ENCODE results near the gene TFEB. TPM values are rescaled to one million over a fixed set of nuclear protein-coding genes. Genes with fewer than 3 reads are reported as not detected.

TFEB gene

GRCh38 chr6:41635365-41635764 lies 100.0 kb downstream of the TFEB start:
- H3K4me2 ChIP-seq (ENCODE audit: low read length, poor library complexity, severe bottlenecking), result no peak overlapping the region
- peak overlapping the region; percentile 66 for H4K8ac ChIP-seq (ENCODE audit: low read length)
- DNase-seq, result no peak
- H3K4me1 ChIP-seq (ENCODE audit: control insufficient read depth, insufficient read depth, low read depth, low read length), result peaks cover 33% of the 10 kb centered on the region
- peaks cover 0 to 95% of the 10 kb centered on the region in 2 experiments for H3K27me3 ChIP-seq (ENCODE audit: control insufficient read depth in 1 of 2, insufficient read depth in 1 of 2, low read length in 2 of 2)
- H2BK120ac ChIP-seq (ENCODE audit: low read depth, low read length), result peak overlapping the region; percentile 11
- peak overlapping the region; percentile 16 to 66 for H3K18ac ChIP-seq (ENCODE audit: low read depth in 1 of 2, low read length in 2 of 2)
- H4K91ac ChIP-seq (ENCODE audit: low read length), result peak overlapping the region; percentile 80
- no peak overlapping the region for H3K9ac ChIP-seq (ENCODE audit: low read length)
- peak overlapping the region; percentile 62 to 64 for H3K4ac ChIP-seq (ENCODE audit: low read depth in 1 of 2, low read length in 2 of 2)
- H2BK5ac ChIP-seq (ENCODE audit: low read depth, low read length, poor library complexity, severe bottlenecking), result no peak overlapping the region
- H3K79me1 ChIP-seq (replicated peaks; ENCODE audit: low read length, poor library complexity, severe bottlenecking), result peaks cover 2% of the 10 kb centered on the region
- no peaks in the 10 kb centered on the region for H3K9me3 ChIP-seq (ENCODE audit: control insufficient read depth, low read length)
- H2AK5ac ChIP-seq (ENCODE audit: low read length, severe bottlenecking), result peak overlapping the region; percentile 80
- H3K14ac ChIP-seq (ENCODE audit: low read length in 2 of 2), result peak overlapping the region in 1 of 2 experiments; percentile 19
- H2AFZ ChIP-seq (ENCODE audit: low read depth, low read length), result no peak overlapping the region
- H3K23ac ChIP-seq (ENCODE audit: low read length in 2 of 2), result no peak overlapping the region
- H2BK15ac ChIP-seq (ENCODE audit: low read depth, poor library complexity, severe bottlenecking), result peak overlapping the region; percentile 92
- 90% methylated on average over 6 of the region's 6 CpGs for WGBS
- H2BK12ac ChIP-seq (ENCODE audit: low read length in 2 of 2), result peak overlapping the region; percentile 71 to 91
- H3K4me3 ChIP-seq (ENCODE audit: insufficient read depth in 1 of 2, low read depth in 1 of 2, low read length in 2 of 2), result no peak overlapping the region
- H3K27ac ChIP-seq (ENCODE audit: low read length, poor library complexity, severe bottlenecking), result no peak overlapping the region
- H3K36me3 ChIP-seq (ENCODE audit: control insufficient read depth in 1 of 2, insufficient read depth in 2 of 2, low read depth in 1 of 2, low read length in 2 of 2), result peaks cover 0 to 2% of the 10 kb centered on the region in 2 experiments

- peak overlapping the region; percentile 51 for H4K8ac ChIP-seq (ENCODE audit: low read length)
- no peak overlapping the region for H2BK5ac ChIP-seq (ENCODE audit: low read depth, low read length, poor library complexity, severe bottlenecking)
- H3K4me1 ChIP-seq (ENCODE audit: control insufficient read depth, insufficient read depth, low read depth, low read length), result peaks cover 28% of the 10 kb centered on the region
- H3K9me3 ChIP-seq (ENCODE audit: control insufficient read depth, low read length), result no peaks in the 10 kb centered on the region
- H3K14ac ChIP-seq (ENCODE audit: low read length in 2 of 2), result no peak overlapping the region
- H3K4ac ChIP-seq (ENCODE audit: low read depth in 1 of 2, low read length in 2 of 2), result peak overlapping the region in 1 of 2 experiments; percentile 35
- H4K91ac ChIP-seq (ENCODE audit: low read length), result peak overlapping the region; percentile 4
- whole genome bisulfite sequencing, result 1% methylated on average over 4 of the region's 4 CpGs
- H3K27me3 ChIP-seq (ENCODE audit: control insufficient read depth in 1 of 2, insufficient read depth in 1 of 2, low read length in 2 of 2), result peaks cover 0 to 94% of the 10 kb centered on the region in 2 experiments
- no peak overlapping the region for H2AFZ ChIP-seq (ENCODE audit: low read depth, low read length)
- peaks cover 2% of the 10 kb centered on the region for H3K79me1 ChIP-seq (replicated peaks; ENCODE audit: low read length, poor library complexity, severe bottlenecking)
- peak overlapping the region; percentile 3 to 40 for H3K18ac ChIP-seq (ENCODE audit: low read depth in 1 of 2, low read length in 2 of 2)
- no peak overlapping the region for H3K23ac ChIP-seq (ENCODE audit: low read length in 2 of 2)
- peak overlapping the region; percentile 40 to 79 for H2BK12ac ChIP-seq (ENCODE audit: low read length in 2 of 2)
- no peak overlapping the region for H3K9ac ChIP-seq (ENCODE audit: low read length)
- H2AK5ac ChIP-seq (ENCODE audit: low read length, severe bottlenecking), result no peak overlapping the region
- peak overlapping the region; percentile 11 for H2BK120ac ChIP-seq (ENCODE audit: low read depth, low read length)
- peak overlapping the region; percentile 17 for H3K27ac ChIP-seq (ENCODE audit: low read length, poor library complexity, severe bottlenecking)
- H2BK15ac ChIP-seq (ENCODE audit: low read depth, poor library complexity, severe bottlenecking), result peak overlapping the region; percentile 62
- peak; percentile 63 for DNase-seq
- no peak overlapping the region for H3K4me2 ChIP-seq (ENCODE audit: low read length, poor library complexity, severe bottlenecking)
- no peaks in the 10 kb centered on the region for H3K36me3 ChIP-seq (ENCODE audit: control insufficient read depth in 1 of 2, insufficient read depth in 2 of 2, low read depth in 1 of 2, low read length in 2 of 2)
- no peak overlapping the region for H3K4me3 ChIP-seq (ENCODE audit: insufficient read depth in 1 of 2, low read depth in 1 of 2, low read length in 2 of 2)
Observed at GRCh38 chr6:41634657-41635056, 100.8 kb downstream of the TFEB start.

Small RNA genes lying within 50 kb of the gene (small RNA-seq; reads per million reads assigned to genes)
- gene AL365205.3 (ENCODE audit: low read depth), result not detected

Measured in mesenchymal stem cell (in vitro differentiated cells and primary cell).